Heart right ventricle (tissue), 16 donors: ENCODE data around the gene ASCL4. TPM values are rescaled to one million over a fixed set of nuclear protein-coding genes. Genes with fewer than 3 reads are reported as not detected.

Source experiments
- ATAC-seq, 8 donors: fragments of 200-7000 bp; cut with Tn5 transposase; one replicate each; pipeline ENCODE4 v1.9.1; 2020; ENCODE audit warnings: mild to moderate bottlenecking in 8 of 8, moderate library complexity in 8 of 8, moderate number of reproducible peaks in 1 of 8
- DNase-seq, 2 donors: peaks; one replicate each; pipeline ENCODE4 v3.0.0-alpha.2; 2020
- H3K27ac ChIP-seq, 10 donors: fragments of 200-600 bp; sonication (generic) in 2 of 10; one replicate each; pipeline versions ENCODE4 v1.5.0 to v1.8.0; 2020 to 2022; ENCODE audit warnings: mild to moderate bottlenecking in 3 of 10
- H3K27me3 ChIP-seq, 7 donors: fragments of 200-600 bp; one replicate each; pipeline ENCODE4 v1.8.0; 2021 to 2022; ENCODE audit warnings: mild to moderate bottlenecking in 2 of 7
- H3K36me3 ChIP-seq, 9 donors: fragments of 200-600 bp; sonication (generic) in 1 of 9; one replicate each; pipeline versions ENCODE4 v1.5.0 to v1.8.0; 2020 to 2022; ENCODE audit warnings: mild to moderate bottlenecking in 2 of 9
- H3K4me1 ChIP-seq, 9 donors: fragments of 200-600 bp; sonication (generic) in 1 of 9; one replicate each; pipeline versions ENCODE4 v1.5.0 to v1.8.0; 2020 to 2022; ENCODE audit warnings: mild to moderate bottlenecking in 4 of 9
- H3K4me3 ChIP-seq, 10 donors: fragments of 200-600 bp; sonication (generic) in 2 of 10; one replicate each; pipeline versions ENCODE4 v1.5.0 to v1.8.0; 2020 to 2022; ENCODE audit warnings: mild to moderate bottlenecking in 7 of 10, moderate library complexity in 2 of 10
- H3K9me3 ChIP-seq, 11 donors: fragments of 200-600 bp in 10 of 11; sonication (generic) in 2 of 11; one replicate each; pipeline versions ENCODE4 v1.5.0 to v1.8.0; 2013 to 2022; ENCODE audit warnings: mild to moderate bottlenecking in 2 of 11, control low read depth in 1 of 11, moderate library complexity in 1 of 11
- WGBS, 2 donors: extraction: QIAGEN DNeasy Blood & Tissue Kit; methylation state at CpG; one replicate each; pipeline ENCODE4 v1.1.7; 2013; ENCODE audit warnings: inconsistent platforms in 1 of 2; 5-methylcytosine and 5-hydroxymethylcytosine counted together
- intact Hi-C, 10 donors: fragments of 100-400 bp; cut with DNase I; formaldehyde crosslinking; loops; one replicate each; pipeline versions ENCODE4 v1.11.1 to v1.14.2; 2022
- polyA plus RNA-seq, 2 donors: library from polyadenylated mRNA; stranded (reverse); fragments of 200-250 nt; gene quantifications; one replicate each; pipeline ENCODE4 v1.2.3, GENCODE V29; 2013
- total RNA-seq, 10 donors: library from RNA; stranded (reverse); fragmentation: NEBNext Ultra II Directional in 3 of 10; extraction: Animal tissue kit (Norgen Biotek cat#: 25700) in 3 of 10; gene quantifications; one replicate each; pipeline versions ENCODE4 v1.2.1 to v1.2.4, GENCODE V29; 2021 to 2023
- TF ChIP-seq, protein P1 (sequence below), 9 donors: fragments of 200-600 bp; sonication (generic) in 2 of 9; IDR thresholded peaks; one replicate each; pipeline versions ENCODE4 v1.5.0 to v1.8.0; 2021 to 2022; ENCODE audit warnings: antibody characterized with exemption in 9 of 9, mild to moderate bottlenecking in 5 of 9, moderate library complexity in 1 of 9
- donor health status: Arrhythmogenic right ventricular cardiomyopathy.
- donor health status: ischemic (EF 13 %, LVEDD 7.1; RV severe dilation, severe dysfunction).
- donor health status: healthy with polysubstance abuse.
- donor health status: DM: no; HTN: yes; CAD: no.
- donor health status: DM: no; HTN: no; CAD: no.
- donor health status: ischemic (EF 25% LVEDD 6.9; RV normal size, moderate dysfunction).
- donor health status: ischemic (EF 25% LVEDD 5.7; RV mildly dilated, moderate dysfunction).
- donor health status: healthy.
- donor health status: DM: yes; HTN: yes; CAD: no.
- donor health status: Ischemic cardiomyopathy.
- donor health status: ischemic (EF 35%, LVEDD 5.7; RV mildly dilated, moderate dysfunction).
- donor health status: nonischemic (EF 11% LVEDD 7.7; RV severe dilation, severe dysfunction).
- donor health status: DM: yes; HTN: yes; CAD: no.
- donor health status: PGD.
- donor health status: ischemic (EF 29% LVEDD 5.4; RV normal size, mild dysfunction).
- donor health status: nonischemic (EF 23%, LVEDD 6.1; RV moderate dilation, normal function).

The ASCL4 gene
- total and polyA plus RNA-seq, 12 donors, result not detected

DNA sequence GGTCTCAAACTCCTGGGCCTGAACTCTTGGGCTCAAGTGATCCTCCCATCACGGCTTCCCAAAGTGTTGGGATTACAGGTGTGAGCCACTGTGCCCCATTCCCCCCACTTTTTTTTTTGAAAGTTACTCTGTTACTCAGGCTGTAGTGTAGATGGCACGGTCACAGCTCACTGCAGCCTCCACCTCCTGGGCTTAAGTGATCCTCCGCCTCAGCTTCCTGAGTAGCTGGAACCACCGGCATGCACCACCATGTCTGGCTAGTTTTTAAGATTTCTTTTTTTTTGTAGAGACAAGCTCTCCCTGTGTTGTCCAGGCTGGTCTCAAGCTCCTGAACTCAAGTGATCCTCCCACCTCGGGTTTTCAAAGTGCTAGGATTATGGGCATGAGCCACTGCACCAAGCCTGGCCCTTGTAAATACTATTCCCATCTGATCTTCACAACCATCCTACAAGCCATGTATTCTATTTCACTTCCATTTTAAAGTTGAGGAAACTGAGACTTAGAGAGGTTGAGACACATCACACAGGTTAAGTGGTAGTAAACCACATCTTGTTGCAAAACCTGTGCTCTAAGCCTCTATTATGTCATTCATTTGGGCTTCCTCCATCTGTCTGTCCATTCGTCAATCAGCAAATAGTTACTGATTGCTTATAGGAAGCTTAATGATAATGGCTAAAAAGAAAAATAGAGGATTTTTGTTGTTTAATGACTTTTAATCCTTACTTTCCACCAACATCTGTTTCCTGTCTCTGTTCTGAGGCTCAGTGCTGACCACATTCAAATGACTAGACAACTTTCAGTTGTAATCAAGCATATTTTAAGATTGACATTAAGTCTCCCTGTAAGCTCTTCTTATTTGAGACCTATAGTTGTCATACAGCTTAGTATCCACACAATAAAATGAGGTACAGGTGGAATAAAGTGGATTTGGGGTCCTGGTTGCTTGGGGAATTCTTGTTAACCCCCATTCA is 9.2 kb downstream of the ASCL4 start:
- Histone ChIP-seq H3K4me3 (no peak overlapping the region), H3K9me3 (no peaks in the 10 kb centered on the region), H3K27me3 (peaks cover 0 to 17% (median 0%) of the 10 kb centered on the region in 7 donors), H3K36me3 (no peaks in the 10 kb centered on the region), H3K4me1 (peaks cover 0 to 29% (median 0%) of the 10 kb centered on the region in 9 donors), H3K27ac (no peak overlapping the region)
- intact Hi-C loops, result no loop called here
- no peak for ATAC-seq
- WGBS, 2 donors, result 69 to 73% methylated on average over 6 of the region's 6 CpGs
- DNase-seq, result no peak
- TF ChIP-seq, protein P1, sequence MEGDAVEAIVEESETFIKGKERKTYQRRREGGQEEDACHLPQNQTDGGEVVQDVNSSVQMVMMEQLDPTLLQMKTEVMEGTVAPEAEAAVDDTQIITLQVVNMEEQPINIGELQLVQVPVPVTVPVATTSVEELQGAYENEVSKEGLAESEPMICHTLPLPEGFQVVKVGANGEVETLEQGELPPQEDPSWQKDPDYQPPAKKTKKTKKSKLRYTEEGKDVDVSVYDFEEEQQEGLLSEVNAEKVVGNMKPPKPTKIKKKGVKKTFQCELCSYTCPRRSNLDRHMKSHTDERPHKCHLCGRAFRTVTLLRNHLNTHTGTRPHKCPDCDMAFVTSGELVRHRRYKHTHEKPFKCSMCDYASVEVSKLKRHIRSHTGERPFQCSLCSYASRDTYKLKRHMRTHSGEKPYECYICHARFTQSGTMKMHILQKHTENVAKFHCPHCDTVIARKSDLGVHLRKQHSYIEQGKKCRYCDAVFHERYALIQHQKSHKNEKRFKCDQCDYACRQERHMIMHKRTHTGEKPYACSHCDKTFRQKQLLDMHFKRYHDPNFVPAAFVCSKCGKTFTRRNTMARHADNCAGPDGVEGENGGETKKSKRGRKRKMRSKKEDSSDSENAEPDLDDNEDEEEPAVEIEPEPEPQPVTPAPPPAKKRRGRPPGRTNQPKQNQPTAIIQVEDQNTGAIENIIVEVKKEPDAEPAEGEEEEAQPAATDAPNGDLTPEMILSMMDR (IDR thresholded peaks at IDR 0.05), result no peak

DNA sequence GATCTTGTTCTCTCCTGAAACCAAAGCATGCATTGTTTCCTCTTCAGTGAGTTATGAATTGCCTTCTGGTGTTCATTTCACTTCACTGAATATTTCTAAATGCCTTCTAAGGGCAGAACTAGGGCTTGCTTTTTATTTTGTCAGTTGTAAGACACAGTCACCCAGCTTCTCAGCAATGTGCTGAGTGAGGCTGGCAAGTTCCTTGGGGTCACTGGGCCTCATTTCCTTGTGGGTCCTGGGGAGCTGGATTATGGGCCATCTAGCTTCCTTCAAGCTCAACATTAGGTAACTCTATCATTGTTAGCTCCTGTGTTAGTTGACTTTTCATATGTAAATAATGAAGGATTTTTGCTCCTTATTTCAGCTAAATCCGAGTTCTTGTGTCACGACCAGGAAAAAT is 13.8 kb downstream of the ASCL4 start:
- H3K9me3 ChIP-seq, result peaks cover 0 to 5% (median 0%) of the 10 kb centered on the region in 11 donors
- no peak overlapping the region for H3K27ac ChIP-seq
- DNase-seq (no peak), ATAC-seq (no peak)
- H3K36me3 ChIP-seq, result no peaks in the 10 kb centered on the region
- WGBS, 2 donors, result 91 to 93% methylated on average over 2 of the region's 2 CpGs
- H3K4me3 ChIP-seq, result no peak overlapping the region
- H3K27me3 ChIP-seq, result peaks cover 0 to 15% (median 0%) of the 10 kb centered on the region in 7 donors
- TF ChIP-seq, protein P1 (IDR thresholded peaks at IDR 0.05), result no peak
- H3K4me1 ChIP-seq, result peaks cover 0 to 8% (median 0%) of the 10 kb centered on the region in 9 donors
- intact Hi-C loops, result no loop called here

DNA sequence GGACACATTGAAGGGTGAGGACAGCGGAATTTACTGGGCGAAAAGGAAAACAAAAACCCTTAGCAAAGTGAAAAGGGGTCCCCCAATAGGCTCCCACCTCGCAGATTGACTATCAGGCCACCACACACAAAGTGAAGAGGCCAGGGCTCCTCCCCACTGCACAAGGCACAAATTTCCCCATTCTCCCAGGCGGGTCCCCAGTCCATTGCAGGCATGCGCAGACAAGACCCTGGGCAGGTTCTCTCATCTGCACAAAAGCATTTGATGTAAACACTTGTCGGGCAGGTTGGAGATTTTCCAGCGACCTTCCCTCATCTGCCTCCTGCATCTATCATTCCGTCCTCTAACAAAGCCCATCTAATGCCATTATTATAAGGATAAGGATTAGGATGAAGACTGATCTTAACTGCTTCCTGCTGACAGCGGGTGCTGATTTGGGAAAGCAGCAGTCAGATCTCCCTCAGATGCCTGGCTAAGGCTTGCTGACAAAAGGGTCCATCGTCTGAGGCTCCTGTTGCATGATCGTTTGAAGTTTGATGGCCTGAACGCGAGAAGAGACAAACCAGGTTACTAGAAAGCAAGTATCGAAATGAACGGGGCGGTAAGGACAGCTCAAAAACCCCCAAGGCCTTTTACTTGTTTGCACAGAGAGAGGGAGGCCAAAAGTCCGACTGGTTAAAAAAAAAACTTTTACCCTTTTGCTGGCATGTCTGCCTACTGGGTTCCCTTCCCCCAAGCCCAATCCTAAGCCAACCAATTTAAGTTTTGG is 14.4 kb downstream of the ASCL4 start:
- intact Hi-C loops, result no loop called here
- ATAC-seq (no peak), DNase-seq (no peak)
- 75 to 82% methylated on average over 17 of the region's 17 CpGs for WGBS, 2 donors
- H3K36me3 ChIP-seq, result no peaks in the 10 kb centered on the region
- peaks cover 0 to 19% (median 6%) of the 10 kb centered on the region in 7 donors for H3K27me3 ChIP-seq
- no peak overlapping the region for H3K4me3 ChIP-seq
- no peak overlapping the region for H3K27ac ChIP-seq
- TF ChIP-seq, protein P1 (IDR thresholded peaks at IDR 0.05), result no peak
- peaks cover 0 to 3% (median 0%) of the 10 kb centered on the region in 9 donors for H3K4me1 ChIP-seq
- H3K9me3 ChIP-seq, result peaks cover 0 to 5% (median 0%) of the 10 kb centered on the region in 11 donors

DNA sequence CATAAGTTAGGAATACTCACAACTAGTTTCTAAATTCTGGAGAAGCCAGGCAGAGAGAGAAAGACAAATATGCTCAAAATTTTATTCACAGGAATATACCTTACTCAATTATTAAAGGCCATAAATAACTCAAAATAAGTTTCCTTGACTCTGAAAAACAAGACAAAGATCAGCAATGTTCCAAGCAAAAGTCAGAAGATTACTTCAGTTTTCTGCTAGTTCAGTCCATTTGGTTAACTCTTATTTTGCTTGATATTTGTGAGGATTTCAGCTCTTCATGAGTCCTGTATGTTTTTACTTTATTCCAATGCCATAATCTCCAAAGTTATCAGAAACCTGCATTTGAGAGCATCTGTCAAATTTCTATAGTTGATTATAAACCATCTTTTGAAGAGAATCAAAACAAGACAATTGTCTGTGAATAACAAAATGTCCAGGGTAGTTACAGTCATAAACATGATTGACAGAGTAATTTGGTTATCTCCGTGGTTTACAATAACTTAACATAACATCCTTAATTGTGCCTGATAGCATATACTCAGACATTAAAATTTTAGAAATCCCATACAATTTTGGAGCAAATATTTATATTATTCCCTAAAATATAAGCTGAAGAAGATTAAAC is 17.1 kb downstream of the ASCL4 start:
- intact Hi-C loops, result no loop called here
- Histone ChIP-seq H3K9me3 (peaks cover 0 to 5% (median 0%) of the 10 kb centered on the region in 11 donors), H3K27ac (no peak overlapping the region), H3K27me3 (peaks cover 0 to 41% (median 17%) of the 10 kb centered on the region in 7 donors), H3K36me3 (no peaks in the 10 kb centered on the region), H3K4me1 (no peaks in the 10 kb centered on the region), H3K4me3 (no peak overlapping the region)
- DNase-seq (no peak), ATAC-seq (no peak)
- TF ChIP-seq, protein P1 (IDR thresholded peaks at IDR 0.05), result no peak
- 57 to 68% methylated on average over 1 of the region's 1 CpG for WGBS, 2 donors
